K562 (cell line): ENCODE data around the gene PLPP4. TPM values are rescaled to one million over a fixed set of nuclear protein-coding genes. Genes with fewer than 3 reads are reported as not detected.

Experiments used
- ATAC-seq: fragments of 200-7000 bp; cut with Tn5 transposase; 3 replicates; pipeline ENCODE4 v1.9.1; 2020; ENCODE audit warnings: moderate library complexity
- BruUV-seq: library from RNA; stranded (reverse); fragments of 400-500 nt; replicated peaks from 2 replicates; lab custom pipeline; 2021; lab: Mats Ljungman, UMichigan
- CTCF ChIA-PET: fragments of 300-600 bp; formaldehyde crosslinking; extraction: SDS; loops from one replicate; lab custom pipeline; 2021; ENCODE audit warnings: low intra/inter-chr PET ratio; lab: Yijun Ruan, JAX
- POLR2A ChIA-PET: fragments of 300-600, 350-650 bp; sonication (Branson Sonifier 250); formaldehyde crosslinking; extraction: SDS; loops from one replicate; lab custom pipeline; 2021; ENCODE audit warnings: antibody characterized with exemption, inconsistent platforms; lab: Yijun Ruan, JAX
- DNase-seq, 4 experiments: peaks; one replicate each; pipeline versions ENCODE4 v3.0.0 to v3.0.0-alpha.2; 2011 to 2018; ENCODE audit warnings: low spot score in 3 of 4, mixed read lengths in 3 of 4; ENCODE audit errors: extremely low read depth in 1 of 4
- FAIRE-seq: peaks from 2 replicates; lab custom pipeline; 2011; peaks lifted over from hg19 to GRCh38; lab: Jason Lieb, UNC
- H2AFZ ChIP-seq: 2 replicates; pipeline ENCODE4 v1.6.0; 2011; ENCODE audit warnings: low read depth, low read length, control low read depth, inconsistent platforms
- H3K27ac ChIP-seq: fragments of 200-600 bp; 3 replicates; pipeline ENCODE4 v1.8.0; 2011; ENCODE audit warnings: low read depth, mild to moderate bottlenecking, control low read depth, inconsistent platforms, low read length, moderate library complexity, mixed read lengths; ENCODE audit errors: extremely low read depth
- H3K27me3 ChIP-seq, 2 experiments: fragments of 300-600 bp in 1 of 2; 2 replicates in 1 of 2; 3 replicates in 1 of 2; pipeline versions ENCODE4 v1.6.0 to v1.8.0; 2011; ENCODE audit warnings: inconsistent platforms in 2 of 2, low read length in 2 of 2, mild to moderate bottlenecking in 1 of 2, mixed read lengths in 1 of 2, moderate library complexity in 1 of 2; ENCODE audit not compliant: control insufficient read depth in 2 of 2, insufficient read depth in 2 of 2
- H3K36me3 ChIP-seq: fragments of 300-600 bp; 3 replicates; pipeline ENCODE4 v1.8.0; 2011; ENCODE audit warnings: mild to moderate bottlenecking, low read length, inconsistent platforms; ENCODE audit not compliant: control insufficient read depth, insufficient read depth
- H3K4me1 ChIP-seq, 2 experiments: fragments of 200-600 bp in 1 of 2; replicated peaks in 1 of 2; 2 replicates in 1 of 2; 3 replicates in 1 of 2; pipeline versions ENCODE4 v1.5.1 to v1.8.0; 2011; ENCODE audit warnings: inconsistent platforms in 2 of 2, low read length in 2 of 2, mild to moderate bottlenecking in 1 of 2, mixed read lengths in 1 of 2, moderate library complexity in 1 of 2; ENCODE audit not compliant: control insufficient read depth in 2 of 2, insufficient read depth in 2 of 2
- H3K4me2 ChIP-seq: 2 replicates; pipeline ENCODE4 v1.6.1; 2011; ENCODE audit warnings: low read length, control low read depth, inconsistent platforms, mixed read lengths; ENCODE audit not compliant: insufficient read depth
- H3K4me3 ChIP-seq: fragments of 200-600 bp; sonication (generic), shearing (Covaris generic); 2 replicates; pipeline ENCODE4 v1.5.1; 2016; ENCODE audit warnings: control low read depth, inconsistent platforms
- H3K79me2 ChIP-seq: fragments of 200-600 bp; 3 replicates; pipeline ENCODE4 v1.8.0; 2011; ENCODE audit warnings: low read length, inconsistent platforms; ENCODE audit not compliant: control insufficient read depth, insufficient read depth
- H3K9ac ChIP-seq, 2 experiments: 2 replicates each; pipeline versions ENCODE4 v1.6.0 to v1.6.1; 2011; ENCODE audit warnings: low read depth in 2 of 2, low read length in 2 of 2, control low read depth in 1 of 2, inconsistent platforms in 1 of 2, mild to moderate bottlenecking in 1 of 2, mixed read lengths in 1 of 2; ENCODE audit not compliant: insufficient read depth in 1 of 2
- H3K9me1 ChIP-seq: one replicate; pipeline ENCODE4 v1.6.0; 2011; ENCODE audit warnings: inconsistent platforms, mild to moderate bottlenecking, low read length, moderate library complexity; ENCODE audit not compliant: control insufficient read depth, insufficient read depth
- H3K9me3 ChIP-seq: replicated peaks from 2 replicates; pipeline ENCODE4 v1.5.1; 2011; ENCODE audit warnings: low read depth, low read length, inconsistent platforms; ENCODE audit not compliant: control insufficient read depth, insufficient read depth
- H4K20me1 ChIP-seq: replicated peaks from 2 replicates; pipeline ENCODE4 v1.6.1; 2011; ENCODE audit warnings: low read length, inconsistent platforms, mixed read lengths; ENCODE audit not compliant: control insufficient read depth, insufficient read depth
- FUS ChIP-seq: fragments of 200-400 bp; formaldehyde crosslinking; optimal IDR thresholded peaks from 2 replicates; pipeline ENCODE3; 2017; ENCODE audit warnings: low read depth, low read length
- NR2C2 ChIP-seq, 2 experiments: fragments of 200-800 bp in 1 of 2; sonication (Bioruptor generic) in 1 of 2; sonication (generic) in 1 of 2; formaldehyde crosslinking in 1 of 2; IDR thresholded peaks; 2 replicates each; pipeline versions ENCODE4 v1.6.1 to v1.8.0; 2016 to 2022; ENCODE audit warnings: mild to moderate bottlenecking in 1 of 2, missing compliant biosample characterization in 1 of 2, missing genetic modification characterization in 1 of 2, missing genetic modification reagents in 1 of 2
- POLR3G ChIP-seq: IDR thresholded peaks from 2 replicates; pipeline ENCODE4 v1.6.1; 2011; ENCODE audit not compliant: insufficient read length, insufficient replicate concordance; ENCODE audit errors: extremely low read depth
- RERE ChIP-seq: sonication (generic); formaldehyde crosslinking; IDR thresholded peaks from 2 replicates; pipeline ENCODE4 v1.8.0; 2023; ENCODE audit warnings: missing genetic modification reagents, mild to moderate bottlenecking, borderline replicate concordance
- SMARCA5 ChIP-seq: fragments of 450-650 bp; IDR thresholded peaks from 2 replicates; pipeline ENCODE4 v1.6.1; 2016
- ZEB2 ChIP-seq: fragments of 450-650 bp; IDR thresholded peaks from 2 replicates; pipeline ENCODE4 v1.6.1; 2016
- WGBS: fragments of 100-300 bp; shearing (Covaris generic); methylation state at CpG from one replicate; pipeline ENCODE4 v1.1.6; 2016; ENCODE audit warnings: low coverage, mixed read lengths; ENCODE audit not compliant: insufficient coverage; ENCODE audit errors: missing lambda C conversion rate; 5-methylcytosine and 5-hydroxymethylcytosine counted together
- in situ Hi-C: fragments of 300-500 bp; cut with MboI; formaldehyde crosslinking; loops from 4 replicates; pipeline ENCODE4 v1.15.0; 2018; ENCODE audit warnings: inconsistent platforms, mixed read lengths
- intact Hi-C: fragments of 100-400 bp; cut with micrococcal nuclease; formaldehyde crosslinking; loops from 2 replicates; pipeline ENCODE4 v1.14.2; 2022
- polyA plus RNA-seq, 8 experiments: library from polyadenylated mRNA; depleted of rRNA in 4 of 8; stranded (reverse) in 5 of 8; unstranded in 3 of 8; fragments of >200 nt; fragmentation: Nextera tagmentation in 2 of 8; fragmentation: Illumina TruSeq in 1 of 8; extraction: Ambion mirVana in 2 of 8; extraction: Trizol in 1 of 8; gene quantifications; 2 replicates each; pipeline versions ENCODE4 v1.2.1 to v1.2.3, GENCODE V29; 2011 to 2014; ENCODE audit warnings: inconsistent platforms in 1 of 8, missing spikeins in 1 of 8
- total RNA-seq, 7 experiments: library from RNA; depleted of rRNA in 6 of 7; stranded (reverse); fragments of >200 nt in 6 of 7; fragmentation: Illumina TruSeq in 2 of 7; extraction: Trizol in 2 of 7; gene quantifications; 2 replicates each; pipeline versions ENCODE4 v1.2.1 to v1.2.3, GENCODE V29; 2011 to 2021; ENCODE audit warnings: low replicate concordance in 1 of 7

Gene PLPP4
- total and polyA plus RNA-seq, 9 of the 15 experiments (the other 6 are each of a cell fraction or from before 2014, with no cell fraction given) = 0.08 TPM; not detected in 8

DNA sequence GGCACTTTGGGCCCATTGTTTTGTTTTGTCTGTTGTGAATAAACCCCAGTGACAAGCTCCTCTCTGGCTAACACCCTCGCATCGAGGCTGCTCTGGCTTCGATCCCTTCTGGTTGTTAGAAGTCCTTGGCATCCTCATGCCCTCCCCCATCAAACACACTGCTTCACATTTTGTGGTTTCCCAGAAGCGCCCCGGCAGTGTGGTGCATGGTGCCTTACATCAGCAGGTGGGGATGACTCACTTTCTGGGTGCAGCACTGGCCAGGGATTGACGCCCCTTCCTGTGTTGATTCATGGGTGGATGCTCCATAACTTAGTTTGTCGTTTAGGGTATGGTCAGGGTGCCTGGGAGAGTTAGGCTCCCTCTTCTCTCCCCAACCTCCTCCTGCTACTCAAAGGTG, 51.4 kb downstream of the PLPP4 start (continued):
- TF ChIP-seq RERE = no peak
- no peak for TF ChIP-seq NR2C2 (CRISPR knock-in tag; IDR thresholded peaks at IDR 0.05)
- TF ChIP-seq NR2C2 (tag; IDR thresholded peaks at IDR 0.05) = no peak
- TF ChIP-seq ZEB2 = no peak
- TF ChIP-seq SMARCA5 = no peak
- TF ChIP-seq, all 486 proteins: peak for 0

GRCh38 chr10:120508966-120509365, 51.9 kb downstream of the PLPP4 start:
- in situ Hi-C loops (no loop called here), intact Hi-C loops (no loop called here)
- TF ChIP-seq FUS = no peak
- no peak for TF ChIP-seq POLR3G
- no peaks in the 10 kb centered on the region for H3K4me1 ChIP-seq
- 0% methylated on average over 1 of the region's 1 CpG for WGBS
- H3K4me3 ChIP-seq = no peak overlapping the region
- ATAC-seq = no peak
- H3K36me3 ChIP-seq = no peaks in the 10 kb centered on the region
- H3K4me2 ChIP-seq = no peak overlapping the region
- H3K27ac ChIP-seq = no peak overlapping the region
- ChIA-PET POLR2A (interaction anchor here (0.7 kb wide), 1 partner anchor 31 kb away, joined by 3 read pairs; no protein-coding TSS in a partner anchor), CTCF (no interaction called here)
- H3K9me3 ChIP-seq = no peaks in the 10 kb centered on the region
- no peak overlapping the region for H2AFZ ChIP-seq
- H3K79me2 ChIP-seq = no peaks in the 10 kb centered on the region
- no peaks in the 10 kb centered on the region for H4K20me1 ChIP-seq
- no peaks in the 10 kb centered on the region for H3K27me3 ChIP-seq
- no peak for DNase-seq
- H3K9me1 ChIP-seq = peaks cover 2% of the 10 kb centered on the region
- H3K9ac ChIP-seq = no peak overlapping the region
- no TSS peak for BruUV-seq
- no peak for FAIRE-seq
